Fibroblast of mammary gland (primary cell): ENCODE measurements around the gene UBE2C.

Experiments used
- DNase-seq: peaks from one replicate; pipeline ENCODE4 v3.0.0-alpha.2; 2010; ENCODE audit warnings: low read depth
- H3K4me3 ChIP-seq: 2 replicates; pipeline ENCODE4 v1.5.1; 2011; ENCODE audit warnings: low read depth, mild to moderate bottlenecking, low read length, moderate library complexity; ENCODE audit not compliant: control insufficient read depth
- TF ChIP-seq, protein P1 (sequence below): conservative IDR thresholded peaks from 2 replicates; pipeline ENCODE4 v1.5.1; 2011; ENCODE audit warnings: low read depth, low read length, inconsistent platforms; ENCODE audit not compliant: control insufficient read depth, insufficient read depth

Gene UBE2C

DNA sequence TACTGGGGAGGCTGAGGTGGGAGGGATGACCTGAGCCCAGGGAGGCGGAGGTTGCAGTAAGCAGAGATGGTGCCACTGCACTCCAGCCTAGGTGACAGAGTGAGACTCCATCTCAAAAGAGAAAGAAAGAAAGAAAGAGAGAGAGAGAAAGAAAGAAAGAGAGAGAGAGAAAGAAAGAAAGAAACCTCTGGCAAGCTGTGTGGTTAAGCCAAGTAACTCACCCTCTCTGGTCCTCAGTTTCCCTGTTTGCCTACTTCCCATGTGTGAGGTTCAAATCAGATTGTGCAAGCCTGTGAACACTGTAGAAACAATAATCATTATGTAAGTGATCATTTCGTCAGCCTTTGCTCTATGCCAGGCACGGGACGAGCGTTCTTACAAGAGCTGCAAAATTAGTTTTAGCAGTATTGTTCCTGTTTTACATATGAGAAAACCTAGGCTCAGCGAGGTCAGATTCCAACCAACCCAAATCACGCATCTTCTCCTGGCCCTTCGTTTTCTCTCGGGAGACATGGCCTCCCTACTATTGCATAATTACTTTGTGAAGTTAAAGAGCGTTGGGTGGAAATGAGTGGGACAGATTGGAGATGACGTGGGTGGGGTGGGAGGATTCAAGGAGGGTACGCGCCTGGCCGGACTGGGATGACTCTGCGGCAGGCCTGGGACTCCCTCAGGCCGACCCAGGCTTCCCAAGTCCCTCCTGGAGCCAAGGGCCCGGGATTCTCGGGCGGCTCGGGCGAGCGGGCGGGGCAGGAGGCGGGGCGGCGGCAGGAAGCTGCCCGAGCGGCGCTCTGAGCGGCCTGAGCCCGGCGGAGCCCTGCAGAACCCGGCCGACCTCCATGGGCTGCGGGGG lies 20.8 kb downstream of the UBE2C start, which contains the start of gene SNX21:
Gene SNX21, plus strand, starts transcription at position 770 of the 853 bp plus-strand sequence. CDS start 121 bp downstream, outside the sequence.
- H3K4me3 ChIP-seq = peak within 1 kb of the TSS; percentile 78
- DNase-seq = peak; percentile 97
- TF ChIP-seq, protein P1, sequence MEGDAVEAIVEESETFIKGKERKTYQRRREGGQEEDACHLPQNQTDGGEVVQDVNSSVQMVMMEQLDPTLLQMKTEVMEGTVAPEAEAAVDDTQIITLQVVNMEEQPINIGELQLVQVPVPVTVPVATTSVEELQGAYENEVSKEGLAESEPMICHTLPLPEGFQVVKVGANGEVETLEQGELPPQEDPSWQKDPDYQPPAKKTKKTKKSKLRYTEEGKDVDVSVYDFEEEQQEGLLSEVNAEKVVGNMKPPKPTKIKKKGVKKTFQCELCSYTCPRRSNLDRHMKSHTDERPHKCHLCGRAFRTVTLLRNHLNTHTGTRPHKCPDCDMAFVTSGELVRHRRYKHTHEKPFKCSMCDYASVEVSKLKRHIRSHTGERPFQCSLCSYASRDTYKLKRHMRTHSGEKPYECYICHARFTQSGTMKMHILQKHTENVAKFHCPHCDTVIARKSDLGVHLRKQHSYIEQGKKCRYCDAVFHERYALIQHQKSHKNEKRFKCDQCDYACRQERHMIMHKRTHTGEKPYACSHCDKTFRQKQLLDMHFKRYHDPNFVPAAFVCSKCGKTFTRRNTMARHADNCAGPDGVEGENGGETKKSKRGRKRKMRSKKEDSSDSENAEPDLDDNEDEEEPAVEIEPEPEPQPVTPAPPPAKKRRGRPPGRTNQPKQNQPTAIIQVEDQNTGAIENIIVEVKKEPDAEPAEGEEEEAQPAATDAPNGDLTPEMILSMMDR = no peak

DNA sequence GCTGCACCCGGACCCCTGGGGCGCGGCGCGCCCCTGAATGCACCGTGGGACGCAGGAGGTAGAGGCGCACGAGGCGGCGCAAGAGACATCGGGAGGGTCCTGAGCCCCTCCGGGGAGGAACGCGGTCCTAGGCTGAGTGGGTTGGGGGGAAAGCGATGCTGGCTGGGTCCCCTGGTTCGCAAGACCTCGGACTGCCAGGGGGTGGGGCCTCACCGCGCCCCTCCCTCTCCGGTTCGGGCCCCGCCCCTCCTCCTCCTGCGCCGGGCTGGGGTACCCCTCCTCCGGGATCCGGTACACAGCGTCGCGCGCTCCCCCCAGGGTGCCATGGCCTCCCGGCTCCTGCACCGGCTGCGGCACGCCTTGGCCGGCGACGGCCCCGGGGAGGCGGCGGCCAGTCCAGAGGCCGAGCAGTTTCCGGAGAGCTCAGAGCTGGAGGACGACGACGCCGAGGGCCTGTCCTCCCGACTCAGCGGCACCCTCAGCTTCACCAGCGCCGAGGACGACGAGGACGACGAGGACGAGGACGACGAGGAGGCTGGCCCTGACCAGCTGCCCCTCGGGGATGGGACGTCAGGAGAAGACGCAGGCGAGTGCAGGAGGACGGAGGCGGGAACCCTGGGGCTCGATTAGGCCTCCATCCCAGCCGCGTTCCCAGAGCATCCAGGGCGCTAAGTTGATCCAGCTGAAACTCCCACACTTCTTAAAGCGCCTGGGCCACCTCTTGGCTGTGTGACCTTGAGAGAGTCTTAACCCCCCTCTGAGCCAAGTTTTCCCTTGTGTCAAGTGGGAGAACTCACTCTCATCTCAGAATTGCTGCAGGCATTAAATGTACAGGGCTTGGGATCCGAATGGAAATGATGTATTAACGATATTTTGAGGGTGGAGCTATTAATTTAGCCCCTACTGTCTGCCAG lies 21.7 kb downstream of the UBE2C start:
- peak; percentile 54 for DNase-seq
- TF ChIP-seq, protein P1 = no peak
- H3K4me3 ChIP-seq = peak overlapping the region; percentile 78

DNA sequence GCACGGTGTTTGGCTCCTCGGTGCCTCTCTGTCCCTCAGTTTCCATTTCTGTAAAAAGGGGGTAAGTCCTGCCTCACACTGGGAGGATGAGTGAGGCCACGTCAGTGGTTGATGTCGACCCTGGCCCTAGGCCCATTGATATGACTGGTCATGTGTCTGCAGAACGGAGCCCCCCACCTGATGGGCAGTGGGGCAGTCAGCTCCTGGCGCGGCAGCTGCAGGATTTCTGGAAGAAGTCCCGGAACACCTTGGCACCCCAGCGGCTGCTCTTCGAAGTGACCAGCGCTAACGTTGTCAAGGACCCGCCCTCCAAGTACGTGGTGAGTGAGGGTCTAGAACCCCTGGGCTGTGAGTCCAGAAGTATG lies 22.3 kb downstream of the UBE2C start:
- no peak for DNase-seq
- TF ChIP-seq, protein P1 = no peak
- peak overlapping the region; percentile 78 for H3K4me3 ChIP-seq

DNA sequence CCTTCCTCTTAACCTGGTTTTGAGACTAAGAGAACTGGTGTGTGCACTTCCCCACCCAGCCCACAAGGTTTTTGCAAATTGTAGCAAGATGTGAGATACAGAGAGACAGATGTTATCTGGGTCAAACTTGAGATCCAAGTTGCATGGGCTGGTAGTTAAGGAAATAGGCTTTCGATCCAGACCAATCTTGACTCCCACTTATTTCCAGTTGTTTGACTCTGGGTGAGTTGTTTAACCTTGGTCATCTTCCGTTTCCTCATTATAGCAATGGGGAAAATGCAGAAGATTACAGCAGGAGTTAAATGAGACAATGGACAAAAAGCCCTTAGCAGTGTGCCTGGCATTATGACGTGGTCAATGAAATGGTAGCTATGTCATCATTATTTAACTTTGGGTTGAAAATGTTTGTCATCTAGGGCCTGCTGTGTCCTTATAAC lies 22.9 kb downstream of the UBE2C start:
- peak overlapping the region; percentile 78 for H3K4me3 ChIP-seq
- peak; percentile 57 for DNase-seq
- TF ChIP-seq, protein P1 = no peak

DNA sequence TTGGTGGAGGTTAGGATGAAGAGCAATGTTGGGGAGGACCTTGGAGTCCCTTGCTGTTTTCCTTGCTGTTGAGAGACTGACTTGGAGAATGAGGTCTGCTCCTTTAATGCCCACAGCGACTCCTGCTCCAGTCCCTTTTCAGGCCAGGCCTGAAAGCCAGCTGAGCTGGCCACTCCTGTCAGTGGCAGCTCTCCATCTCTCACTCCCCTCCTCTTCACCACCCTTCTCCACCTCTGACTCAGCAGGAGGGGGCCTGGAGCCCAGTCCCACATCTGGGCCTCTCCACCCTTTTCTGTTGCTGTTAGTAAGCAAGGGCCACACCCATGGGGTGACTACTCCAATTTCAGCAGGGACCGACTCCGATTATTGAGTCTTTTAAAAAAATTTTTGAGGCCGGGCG lies 23.4 kb downstream of the UBE2C start:
- H3K4me3 ChIP-seq = peak overlapping the region; percentile 78
- TF ChIP-seq, protein P1 = no peak
- DNase-seq = peak; percentile 98

DNA sequence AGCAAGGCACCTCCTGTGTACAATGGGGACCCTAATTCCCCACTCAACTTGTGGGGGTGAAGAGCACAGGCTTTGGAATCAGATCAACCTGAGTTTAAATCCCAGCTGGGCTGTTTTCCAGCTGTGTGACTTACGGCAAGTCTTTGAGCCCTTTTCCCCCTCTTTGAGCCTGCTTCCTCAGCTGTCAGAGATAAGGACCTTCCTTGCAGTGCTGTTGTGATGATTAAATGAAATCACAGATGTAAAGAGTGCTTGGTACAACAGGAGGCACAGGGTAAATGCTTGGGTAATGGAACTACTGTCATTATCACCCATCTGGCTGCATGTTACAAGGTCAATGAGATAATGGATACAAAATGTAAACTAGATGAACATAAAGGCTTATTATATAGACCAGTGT lies 24.4 kb downstream of the UBE2C start:
- H3K4me3 ChIP-seq = peak overlapping the region; percentile 26
- no peak for DNase-seq
- TF ChIP-seq, protein P1 = no peak
